Central memory CD4-positive, alpha-beta T cell (primary cell): ENCODE results near the gene RTP3.
"Not testable (repeated sequence)": the region's sequence is repeated elsewhere in the genome, so short reads cannot be mapped to it uniquely, and the experiment has no call there.

Experiments used
- DNase-seq: peaks from one replicate; pipeline ENCODE4 v3.0.0; 2022

Gene RTP3

GRCh38 chr3:46520531-46520930, 22.8 kb downstream of the RTP3 start:
- no peak for DNase-seq

DNA sequence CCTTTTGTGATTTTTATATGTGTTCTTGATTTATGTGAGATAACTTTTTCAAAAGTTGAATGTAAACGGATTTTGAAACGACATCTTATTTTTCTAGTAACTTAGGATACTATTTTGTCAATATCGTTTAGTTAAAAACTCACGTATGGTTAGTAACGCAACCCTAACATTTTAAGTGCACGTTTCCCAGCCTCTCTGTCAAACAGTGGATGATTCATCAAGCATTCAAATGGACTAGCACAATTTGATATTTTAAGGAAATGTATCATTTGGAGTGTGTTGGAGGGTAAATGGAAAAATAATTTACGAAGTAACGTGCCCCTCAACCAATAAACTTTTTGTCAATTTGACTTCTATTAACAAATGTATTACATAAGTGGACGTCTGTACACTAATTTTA, 23.3 kb downstream of the RTP3 start:
- no peak for DNase-seq

DNA sequence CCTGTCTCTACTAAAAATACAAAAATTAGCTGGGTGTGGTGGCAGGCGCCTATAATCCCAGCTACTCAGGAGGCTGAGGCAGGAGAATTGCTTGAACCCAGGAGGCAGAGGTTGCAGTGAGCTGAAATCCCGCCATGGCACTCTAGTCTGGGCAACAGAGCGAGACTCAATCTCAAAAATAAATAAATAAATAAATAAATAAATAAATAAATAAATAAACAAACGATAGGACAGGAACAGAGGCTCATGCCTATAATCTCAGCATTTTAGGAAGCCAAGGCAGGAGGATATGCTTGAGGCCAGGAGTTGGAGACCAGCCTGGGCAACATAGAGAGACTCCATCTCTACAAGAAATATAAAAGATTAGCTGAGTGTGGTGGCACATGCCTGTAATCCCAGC, 24.4 kb downstream of the RTP3 start:
- not testable (repeated sequence) for DNase-seq

DNA sequence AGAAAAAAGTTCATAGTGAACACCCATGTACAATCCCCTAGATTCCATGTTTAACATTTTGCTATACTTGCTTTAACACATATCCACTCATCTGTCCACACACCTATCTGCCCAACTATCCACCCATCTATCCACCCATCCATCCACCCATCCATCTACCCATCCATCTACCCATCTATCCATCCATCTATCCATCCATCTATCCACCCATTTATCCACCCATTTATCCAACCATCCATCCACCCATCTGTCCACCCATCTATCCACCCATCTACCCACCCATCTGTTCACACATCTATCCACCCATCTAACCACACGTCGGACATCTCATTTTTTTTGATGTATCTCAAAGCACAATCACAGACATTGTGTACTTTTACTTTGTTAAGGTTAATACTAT, 25.8 kb downstream of the RTP3 start:
- DNase-seq: no peak

- DNase-seq: no peak
These were observed 26.2 kb downstream of the RTP3 start for GRCh38 chr3:46524008-46524407.

- DNase-seq: no peak
These were observed 27.1 kb downstream of the RTP3 start for GRCh38 chr3:46524832-46525231.

DNA sequence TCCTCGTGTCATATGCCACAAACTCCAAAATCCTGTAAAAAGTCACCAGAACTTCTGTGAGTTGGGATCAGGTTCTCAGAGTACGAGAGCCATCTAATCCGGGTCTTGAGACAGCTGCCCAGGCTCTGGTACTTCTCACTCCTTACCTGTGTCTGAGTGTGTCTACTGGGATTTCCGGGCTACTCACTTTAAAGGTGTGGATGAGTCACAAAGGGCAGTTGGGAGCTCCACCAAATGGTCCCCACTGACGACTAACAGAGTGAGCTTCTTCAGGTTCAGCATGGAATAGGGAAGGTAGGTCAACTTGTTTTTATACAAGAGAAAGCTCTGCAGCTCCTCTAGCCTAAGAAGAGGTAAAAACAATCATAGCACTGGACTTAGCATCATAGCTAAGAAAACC, 29.5 kb downstream of the RTP3 start:
- DNase-seq: no peak

- no peak for DNase-seq
These were observed 35.3 kb downstream of the RTP3 start for GRCh38 chr3:46533091-46533490.

DNA sequence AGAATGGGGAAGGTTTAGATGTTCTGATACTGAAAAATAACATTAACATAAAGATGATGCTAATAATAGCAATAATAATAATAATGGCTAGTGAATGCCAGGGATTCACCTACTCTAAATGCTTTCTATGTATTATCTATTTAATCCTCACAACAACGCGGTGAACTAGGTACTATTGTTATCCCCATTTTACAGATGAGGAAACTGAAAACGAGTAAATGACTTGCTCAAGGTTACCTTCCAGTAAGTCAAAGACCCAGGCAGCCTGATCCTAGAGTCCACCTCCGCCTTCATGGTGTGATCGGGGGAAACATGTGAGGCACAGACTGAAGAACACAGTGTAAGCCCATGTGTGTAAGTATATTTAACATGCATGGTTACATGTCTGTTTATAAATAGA, 38.0 kb downstream of the RTP3 start:
- DNase-seq: no peak

DNA sequence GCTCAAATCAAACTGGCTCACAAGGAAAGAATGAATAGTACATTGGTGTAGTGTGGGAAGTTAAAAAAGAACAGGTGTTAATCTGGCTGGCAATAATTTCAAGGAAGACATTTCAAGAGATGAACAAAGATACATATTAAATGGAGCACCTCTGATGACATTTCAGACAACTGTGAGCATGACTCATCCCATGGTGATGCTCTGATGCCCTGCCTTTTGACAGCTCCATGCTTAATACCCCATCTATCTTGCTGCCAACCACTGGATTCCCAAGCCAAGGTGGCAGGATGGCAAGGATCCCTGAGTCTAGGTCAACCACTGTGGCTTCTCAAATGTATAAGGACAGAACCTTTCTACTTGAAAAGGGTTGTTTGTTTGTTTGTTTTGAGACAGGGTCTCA, 39.0 kb downstream of the RTP3 start:
- no peak for DNase-seq

- DNase-seq: no peak
These were observed 39.5 kb downstream of the RTP3 start for GRCh38 chr3:46537316-46537715.

GRCh38 chr3:46537779-46538178, 40.0 kb downstream of the RTP3 start:
- DNase-seq: no peak

DNA sequence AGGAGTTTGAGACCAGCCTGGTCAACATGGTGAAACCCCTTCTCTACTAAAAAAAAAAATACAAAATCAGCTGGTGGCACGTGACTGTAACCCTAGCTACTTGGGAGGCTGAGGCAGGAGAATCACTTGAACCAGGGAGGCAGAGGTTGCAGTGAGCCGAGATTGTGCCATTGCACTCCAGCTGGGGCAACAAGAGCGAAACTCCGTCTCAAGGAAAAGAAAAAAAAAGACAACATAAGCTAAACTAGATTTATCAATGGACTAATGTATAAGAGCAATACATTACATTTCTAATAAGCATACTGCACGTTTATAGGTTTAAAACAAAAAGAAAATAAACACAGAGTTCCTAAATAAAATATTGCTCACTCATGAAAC, 40.6 kb downstream of the RTP3 start:
- DNase-seq: not testable (repeated sequence)

DNA sequence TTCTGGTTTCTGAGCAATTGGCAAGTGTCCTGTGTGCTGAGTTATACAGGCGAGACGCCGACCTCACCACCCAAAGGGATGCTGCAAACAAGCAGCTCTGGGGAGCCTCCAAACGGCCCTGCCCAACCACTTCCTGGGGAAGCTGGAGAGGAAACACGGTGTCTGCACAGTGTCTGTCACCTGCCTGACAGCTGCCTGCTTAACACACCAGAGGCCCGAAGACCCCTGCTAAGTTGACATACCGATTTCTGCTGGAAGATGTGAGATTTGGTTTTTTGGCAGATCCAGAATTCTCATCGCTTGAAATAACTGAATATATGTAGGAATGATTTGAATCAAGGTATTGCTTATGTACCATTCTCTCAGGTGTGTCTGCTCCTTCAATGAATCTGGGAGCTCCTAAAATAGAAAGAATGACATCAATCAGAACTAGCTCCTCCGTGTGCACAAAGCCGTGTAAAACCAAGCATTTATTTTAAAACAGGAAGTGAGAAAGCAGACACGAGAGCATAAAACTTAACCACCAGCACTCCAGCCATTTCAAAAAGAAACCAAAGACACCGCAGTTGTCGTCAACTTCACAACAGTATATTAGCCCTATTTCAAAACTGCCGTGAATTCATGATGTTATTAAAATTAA, 41.1 kb downstream of the RTP3 start:
- peak; percentile 92 for DNase-seq

DNA sequence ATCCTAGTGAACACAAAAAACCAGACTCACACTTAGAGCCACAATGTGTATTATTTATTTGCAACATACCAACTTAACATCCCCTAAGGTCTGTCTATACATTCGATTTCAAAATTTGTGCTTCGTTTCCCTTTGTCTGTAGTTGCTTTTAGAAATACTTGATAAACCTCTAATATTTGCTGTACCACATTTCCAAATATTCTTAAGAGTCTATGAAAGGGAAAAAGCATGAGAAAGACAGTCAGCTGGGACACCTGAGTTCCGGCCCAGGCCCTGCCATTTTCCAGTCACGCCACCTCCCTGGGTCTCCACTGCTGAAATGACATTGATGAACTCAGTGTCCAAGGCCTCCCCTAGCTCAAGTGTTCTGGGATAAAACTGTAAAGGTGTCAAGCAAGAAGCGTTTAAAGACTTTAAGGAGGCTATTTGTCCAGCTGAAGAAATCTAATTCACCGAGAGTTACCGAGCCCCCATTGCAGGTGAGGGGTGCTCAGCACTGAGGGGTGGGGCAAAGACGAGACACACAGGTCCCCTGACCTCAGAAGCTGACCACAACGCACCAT, 41.7 kb downstream of the RTP3 start:
- DNase-seq: no peak

- DNase-seq: no peak
These were observed 42.8 kb downstream of the RTP3 start for GRCh38 chr3:46540550-46540949.

- DNase-seq: no peak
These were observed 44.1 kb downstream of the RTP3 start for GRCh38 chr3:46541835-46542234.

DNA sequence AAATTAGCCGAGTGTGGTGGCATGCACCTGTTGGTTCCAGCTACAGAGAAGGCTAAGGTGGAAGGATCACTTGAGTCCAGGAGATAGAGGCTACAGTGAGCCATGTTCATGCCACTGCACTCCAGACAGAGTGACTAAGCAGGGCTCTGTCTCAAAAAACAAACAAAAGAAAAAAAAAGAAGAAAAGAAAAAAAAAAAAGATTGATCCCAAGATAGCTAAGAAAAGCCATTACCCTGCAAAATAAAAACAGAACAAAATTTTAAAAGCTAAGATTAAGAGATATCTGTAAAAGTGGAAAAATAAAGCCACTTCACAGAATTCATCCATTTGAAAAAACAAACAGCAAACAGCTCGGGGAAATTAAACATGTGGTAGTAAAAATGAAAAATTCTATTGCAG, 44.6 kb downstream of the RTP3 start:
- no peak for DNase-seq

DNA sequence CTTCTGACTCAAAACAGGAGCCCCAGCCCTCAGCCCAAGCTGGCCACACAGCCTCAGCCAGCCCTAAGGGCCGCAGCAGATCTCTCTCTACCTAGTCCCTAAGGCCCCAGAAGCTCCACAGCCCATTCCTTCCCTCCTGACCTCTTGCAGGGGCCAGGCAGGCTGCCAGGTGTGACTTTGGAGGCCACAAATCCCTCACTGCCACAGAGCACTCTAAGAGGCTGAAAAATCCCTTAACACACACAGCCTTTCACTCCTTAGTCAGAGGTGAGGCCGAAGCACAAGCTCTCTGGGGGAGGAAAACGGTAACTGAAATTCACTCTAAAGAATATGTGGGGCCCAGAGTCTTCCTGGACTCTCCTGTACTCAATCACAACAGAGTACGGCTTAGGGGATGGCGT, 45.0 kb downstream of the RTP3 start:
- DNase-seq: no peak

DNA sequence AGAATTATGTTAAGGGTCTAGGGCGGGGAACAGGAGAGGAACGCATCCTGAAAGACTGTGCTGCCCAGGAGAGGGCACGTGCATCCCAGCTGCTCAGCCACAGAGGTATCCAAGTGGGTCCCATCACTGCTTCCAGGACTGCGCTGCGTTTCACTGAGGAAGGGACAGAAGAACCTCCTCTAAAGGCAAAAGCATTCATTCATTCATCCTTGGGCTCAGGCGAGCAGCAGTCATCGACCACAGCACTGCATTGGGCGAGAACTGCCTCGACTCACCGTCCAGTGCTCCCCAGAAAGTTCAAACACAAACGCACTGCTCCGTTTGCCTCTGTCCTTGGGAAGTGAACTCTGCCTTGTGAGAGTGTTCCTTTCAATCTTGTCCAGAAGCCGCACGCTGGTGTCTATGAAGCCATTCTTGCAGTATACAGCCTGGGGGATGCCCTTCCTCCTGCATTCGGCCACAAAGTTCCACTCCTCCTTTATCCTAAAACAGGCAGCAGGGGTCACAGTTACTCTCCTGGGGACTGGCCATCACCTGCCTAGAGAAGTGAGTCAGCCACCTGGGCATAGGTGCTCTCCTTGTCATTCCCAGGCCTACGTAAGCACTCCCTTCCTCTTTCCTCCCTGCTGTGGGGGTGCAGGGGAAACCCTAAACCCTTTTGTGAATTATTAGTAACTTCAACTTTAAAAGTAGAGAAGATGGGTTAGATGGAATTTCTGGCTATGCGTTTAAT, 47.2 kb downstream of the RTP3 start:
- no peak for DNase-seq

DNA sequence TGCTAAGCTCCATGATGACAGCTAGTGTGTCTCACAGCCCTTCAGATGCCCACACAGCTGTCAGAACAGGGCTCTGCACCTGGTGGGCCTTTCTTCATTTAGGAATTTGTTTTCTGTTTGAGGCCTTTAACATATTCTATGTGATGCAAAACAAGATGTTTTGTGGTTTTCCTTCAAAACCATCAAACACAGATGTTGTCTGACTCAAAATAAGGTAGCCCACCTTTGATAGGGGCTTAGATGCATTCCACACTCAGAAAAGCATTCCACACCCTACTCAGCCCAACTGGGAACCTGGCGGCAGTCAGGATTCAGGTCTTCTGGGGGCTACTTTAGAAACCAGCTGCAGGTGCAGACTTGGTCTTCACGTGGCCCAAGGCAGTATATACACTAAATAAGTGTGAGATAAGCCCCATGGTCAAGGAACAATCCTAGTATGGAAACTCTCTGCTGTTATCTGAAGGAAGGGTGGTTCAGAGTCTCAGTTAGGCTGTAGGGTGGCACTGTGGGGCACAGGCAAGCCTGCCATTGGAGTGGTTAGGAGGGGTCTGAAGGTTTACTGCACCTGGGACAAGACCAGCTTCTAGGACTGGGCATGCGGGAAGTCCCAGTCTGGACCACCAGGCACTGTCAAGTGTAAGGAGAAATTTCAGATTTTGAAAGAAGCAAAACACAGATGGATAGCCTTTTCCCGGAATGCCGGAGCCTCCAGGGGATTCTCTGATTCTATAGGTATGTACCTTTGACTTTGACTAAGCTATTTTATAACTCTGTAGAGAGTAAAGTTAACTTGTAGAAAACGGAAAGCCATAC, 48.2 kb downstream of the RTP3 start:
- no peak for DNase-seq

DNA sequence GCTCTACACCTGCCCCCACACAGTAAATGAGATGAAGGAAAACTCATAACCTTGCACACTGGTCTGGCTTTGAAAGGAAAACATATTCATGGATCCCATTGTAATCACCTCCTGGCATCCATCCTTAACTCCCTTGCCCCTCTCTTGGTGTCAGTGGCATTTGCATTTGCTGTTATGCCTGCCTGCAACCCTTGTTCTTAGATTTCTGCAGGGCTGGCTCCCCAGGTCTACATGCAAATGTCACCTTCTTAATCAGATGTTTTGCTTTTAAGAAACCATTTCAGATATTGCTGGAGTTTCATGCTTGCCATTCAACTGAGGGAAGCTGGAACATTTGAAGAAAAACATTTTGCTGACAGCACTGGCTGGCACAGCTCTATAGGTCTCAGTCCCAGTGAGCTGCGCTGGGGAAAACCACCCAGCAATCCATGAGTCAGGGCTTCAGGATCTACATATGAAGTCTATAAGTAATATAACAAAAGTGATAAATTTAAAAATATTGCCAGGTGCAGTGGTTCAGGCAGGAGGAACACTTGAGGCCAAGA, 49.2 kb downstream of the RTP3 start:
- no peak for DNase-seq

DNA sequence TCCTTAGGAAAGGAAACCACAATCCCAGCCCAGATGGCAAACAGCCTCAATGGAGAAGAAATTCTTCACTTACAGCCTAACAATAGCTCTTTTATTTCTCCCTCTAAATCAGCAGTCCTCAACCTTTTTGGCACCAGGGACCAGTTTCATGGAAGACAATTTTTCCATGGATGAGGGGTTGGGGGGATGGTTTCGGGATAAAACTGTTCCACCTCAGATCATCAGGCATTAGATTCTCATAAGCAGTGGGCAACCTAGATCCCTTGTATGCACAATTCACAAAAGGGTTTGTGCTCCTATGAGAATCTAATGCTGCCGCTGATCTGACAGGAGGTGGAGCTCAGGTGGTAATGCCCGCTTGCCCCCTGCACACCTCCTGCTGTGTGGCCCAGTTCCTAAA, 50.8 kb downstream of the RTP3 start:
- DNase-seq: not testable (repeated sequence)
